ENCODE data around the gene PPBP.

PPBP gene

DNA sequence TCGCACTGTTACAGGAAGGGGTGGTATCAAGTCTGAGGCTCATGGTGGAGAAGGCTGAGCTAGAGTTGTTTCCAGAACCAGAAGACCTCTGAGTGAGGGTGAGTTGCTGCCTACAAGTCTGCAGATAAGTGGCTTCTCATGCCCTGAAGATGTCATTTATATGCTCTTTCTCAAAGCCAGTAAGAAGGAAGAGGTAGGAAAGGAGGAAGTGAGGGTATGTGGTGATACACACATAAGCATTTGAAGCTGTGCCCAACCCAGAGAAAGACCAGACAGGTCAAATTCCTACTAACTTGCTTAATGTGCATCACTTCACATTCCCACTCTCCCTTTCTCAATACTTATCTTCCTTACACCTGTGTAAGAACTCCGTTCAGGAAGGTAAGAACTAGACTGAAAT, at the start of gene PPBP:
Gene PPBP (minus strand): TSS at position 130 of the 400 bp plus-strand sequence. CDS start 87 bp downstream, at position 43.
- no peak for DNase-seq (ENCODE audit: low read depth in 1 of 2, low spot score in 1 of 2)

DNA sequence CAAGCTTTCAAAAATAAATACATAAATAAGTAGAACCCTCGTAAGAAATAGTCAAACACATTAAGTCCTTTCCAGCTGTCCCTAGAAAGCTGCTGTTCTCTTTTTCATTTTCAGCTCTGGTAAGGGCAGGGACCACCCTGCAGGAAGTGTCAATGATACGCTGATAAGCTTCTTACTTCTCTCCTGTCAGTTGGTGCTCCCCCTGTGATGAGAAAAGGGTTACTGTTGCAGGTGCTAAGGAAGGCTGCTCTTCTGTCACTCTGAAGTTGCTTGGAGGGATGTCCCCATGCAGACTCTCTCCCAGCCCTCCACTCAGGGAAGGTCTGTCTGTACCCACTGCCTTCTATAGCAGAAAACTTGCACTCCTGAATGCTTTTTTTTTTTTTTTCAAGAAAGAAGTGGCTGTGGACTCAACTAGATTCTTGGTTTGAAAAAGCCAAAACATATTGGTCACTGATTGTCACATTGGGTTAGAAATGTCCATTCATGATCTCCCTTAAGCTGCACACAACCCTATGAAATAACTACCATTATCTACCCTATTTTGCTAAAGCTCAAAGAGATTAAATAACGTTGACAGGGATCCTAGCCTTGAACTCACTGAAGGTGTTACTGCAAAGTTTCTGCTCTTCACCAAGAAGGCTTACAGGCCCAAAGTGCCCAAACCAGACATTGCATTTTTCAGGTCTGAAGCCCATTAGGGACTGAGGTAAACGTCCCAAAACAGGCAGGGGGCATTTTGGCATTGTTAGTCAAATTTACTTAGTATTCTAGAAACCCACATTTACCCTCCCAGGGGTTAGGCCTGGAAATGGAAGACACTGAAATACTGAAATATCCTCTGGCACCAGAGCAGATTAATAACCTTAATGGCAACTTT, 49.3 kb upstream of the PPBP start:
- no peak for DNase-seq (ENCODE audit: low read depth in 1 of 2, low spot score in 1 of 2)

DNA sequence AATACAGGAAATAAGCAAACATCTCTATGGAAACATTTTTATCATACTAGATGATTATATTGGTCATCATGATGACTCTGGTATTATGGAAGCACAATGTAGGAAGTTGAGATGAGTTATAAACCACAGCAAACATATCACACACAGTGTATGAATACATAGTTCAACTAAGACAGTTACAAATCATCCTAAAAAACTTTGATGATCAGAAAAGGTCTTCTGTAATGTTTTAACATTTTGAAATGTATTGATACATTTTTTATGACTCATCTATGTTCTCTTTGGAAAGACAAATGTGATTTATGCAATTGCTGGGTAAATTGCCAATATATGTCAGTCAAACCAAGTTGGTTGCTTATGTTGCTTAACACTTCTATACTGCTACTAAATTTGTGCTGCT, 45.7 kb upstream of the PPBP start:
- no peak for DNase-seq (ENCODE audit: low read depth in 1 of 2, low spot score in 1 of 2)

DNA sequence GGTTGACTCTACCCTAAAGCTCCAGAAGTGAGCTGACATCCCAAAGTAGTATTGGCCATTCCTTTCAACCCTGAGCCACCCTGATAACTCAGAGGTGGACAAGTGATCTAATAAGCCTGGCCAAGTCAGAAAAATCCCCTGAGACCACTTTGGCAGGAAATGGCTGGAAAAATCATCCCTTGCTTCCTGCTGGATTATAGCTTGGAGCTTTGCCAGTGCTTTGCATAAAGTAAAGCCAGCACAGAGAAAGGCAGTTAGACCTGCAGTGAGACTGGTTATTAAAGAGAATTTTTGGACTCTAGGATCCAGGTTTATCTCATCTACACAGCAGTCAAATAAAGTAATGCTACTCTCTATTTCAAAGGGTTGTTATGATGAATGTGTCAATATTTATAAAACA, 44.1 kb upstream of the PPBP start:
- no peak for DNase-seq (ENCODE audit: low read depth in 1 of 2, low spot score in 1 of 2)

- no peak for DNase-seq (ENCODE audit: low read depth in 1 of 2, low spot score in 1 of 2)
Measured at GRCh38 chr4:74031576-74031975, 43.6 kb upstream of the PPBP start.

GRCh38 chr4:74030285-74030684, 42.3 kb upstream of the PPBP start:
- no peak for DNase-seq (ENCODE audit: low read depth in 1 of 2, low spot score in 1 of 2)

- DNase-seq (ENCODE audit: low read depth in 1 of 2, low spot score in 1 of 2), result no peak
Measured at GRCh38 chr4:74028504-74028903, 40.5 kb upstream of the PPBP start.

DNA sequence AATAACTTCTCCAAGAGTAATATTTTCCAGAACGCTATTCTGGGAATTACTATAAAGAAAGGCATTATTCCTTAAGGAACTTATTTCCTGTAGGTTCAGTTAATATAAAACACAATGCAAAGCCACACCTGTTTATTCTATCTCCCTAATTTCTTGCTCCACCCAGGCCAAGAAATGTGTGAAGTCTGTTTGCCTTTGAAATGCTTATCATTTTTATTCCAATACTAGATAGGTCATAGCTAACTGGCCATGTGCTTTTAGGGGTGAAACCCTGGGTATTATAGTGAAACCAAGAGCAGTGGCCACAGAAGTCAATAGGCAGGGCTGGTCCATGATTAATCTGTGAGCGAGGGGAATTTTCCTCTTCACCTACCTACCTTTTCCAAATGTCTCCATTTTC, 35.7 kb upstream of the PPBP start:
- no peak for DNase-seq (ENCODE audit: low read depth in 1 of 2, low spot score in 1 of 2)

DNA sequence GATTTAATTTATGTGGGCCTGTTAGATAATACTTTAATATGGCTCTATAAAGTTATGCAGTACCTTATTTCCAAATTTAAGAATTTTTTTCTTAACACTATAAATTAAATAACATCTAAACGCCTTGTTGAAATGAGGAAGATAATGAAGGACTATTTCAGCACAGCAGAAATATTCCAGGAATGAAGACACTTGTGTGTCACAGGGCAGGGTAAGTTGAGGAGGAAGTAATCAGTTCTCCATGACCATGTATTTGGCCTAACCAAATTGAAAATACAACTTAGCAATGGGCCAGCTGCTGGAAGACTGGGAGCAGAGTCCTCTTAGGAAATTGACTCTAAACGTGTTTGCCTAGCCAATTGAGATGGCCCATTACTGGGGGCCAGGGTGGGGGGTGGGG, 33.6 kb upstream of the PPBP start:
- no peak for DNase-seq (ENCODE audit: low read depth in 1 of 2, low spot score in 1 of 2)

GRCh38 chr4:74018771-74019170, 30.8 kb upstream of the PPBP start:
- DNase-seq (ENCODE audit: low read depth in 1 of 2, low spot score in 1 of 2), result no peak

- DNase-seq (ENCODE audit: low read depth in 1 of 2, low spot score in 1 of 2), result no peak
Measured at GRCh38 chr4:74018116-74018515, 30.1 kb upstream of the PPBP start.

- no peak for DNase-seq (ENCODE audit: low read depth in 1 of 2, low spot score in 1 of 2)
Measured at GRCh38 chr4:74016068-74016467, 28.1 kb upstream of the PPBP start.

DNA sequence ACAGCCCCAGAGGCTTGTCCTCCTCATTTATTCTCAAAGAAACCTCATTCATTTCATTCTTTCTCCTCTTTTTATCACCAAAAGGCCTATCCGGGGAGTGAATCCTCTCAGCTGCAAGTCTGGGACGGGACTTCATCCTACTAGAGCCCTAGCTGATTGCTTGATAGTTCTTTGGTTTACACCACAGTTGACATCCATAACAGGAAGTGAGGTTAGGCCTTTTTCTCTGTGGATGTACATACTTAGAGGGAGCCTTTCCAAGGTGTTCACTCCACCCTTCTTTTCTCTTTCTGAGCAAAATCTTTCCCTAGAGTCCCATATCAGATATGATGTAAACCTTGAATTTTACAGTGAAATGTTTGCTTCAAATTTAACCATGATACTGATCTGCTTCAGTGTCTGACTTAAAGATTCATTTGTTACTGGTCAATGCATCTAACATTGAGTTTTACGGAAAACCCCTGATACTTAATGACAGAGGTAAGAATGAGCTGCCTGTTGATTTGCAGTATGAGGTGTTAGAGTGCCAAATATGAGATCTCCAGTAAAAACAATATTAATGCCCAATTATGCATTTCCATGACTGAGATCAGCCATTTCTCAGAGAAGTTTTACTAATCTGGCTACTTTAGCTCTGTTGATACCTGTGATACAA, 27.3 kb upstream of the PPBP start:
- DNase-seq (ENCODE audit: low read depth in 1 of 2, low spot score in 1 of 2), result no peak

GRCh38 chr4:74014332-74014731, 26.3 kb upstream of the PPBP start:
- DNase-seq (ENCODE audit: low read depth in 1 of 2, low spot score in 1 of 2), result no peak

DNA sequence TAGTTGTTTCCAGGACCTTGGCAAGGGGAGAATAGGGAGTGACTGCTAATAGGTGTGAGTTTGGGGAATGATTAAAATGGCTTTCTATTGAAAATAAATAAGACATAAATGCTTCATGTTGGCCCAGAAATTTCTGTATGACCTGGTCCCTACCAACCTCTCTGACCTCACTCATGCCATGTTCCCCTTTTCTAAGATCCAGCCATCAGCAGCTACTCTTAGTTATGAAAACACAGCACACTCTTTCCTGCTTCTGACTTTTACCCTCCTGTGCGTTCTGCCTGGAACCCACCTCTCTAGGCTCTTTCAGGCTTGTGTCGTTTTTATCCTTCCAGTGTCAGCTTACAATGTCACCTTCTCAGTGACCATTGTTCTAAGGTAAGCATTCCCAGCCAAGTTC, 25.3 kb upstream of the PPBP start:
- DNase-seq (ENCODE audit: low read depth in 1 of 2, low spot score in 1 of 2), result no peak

DNA sequence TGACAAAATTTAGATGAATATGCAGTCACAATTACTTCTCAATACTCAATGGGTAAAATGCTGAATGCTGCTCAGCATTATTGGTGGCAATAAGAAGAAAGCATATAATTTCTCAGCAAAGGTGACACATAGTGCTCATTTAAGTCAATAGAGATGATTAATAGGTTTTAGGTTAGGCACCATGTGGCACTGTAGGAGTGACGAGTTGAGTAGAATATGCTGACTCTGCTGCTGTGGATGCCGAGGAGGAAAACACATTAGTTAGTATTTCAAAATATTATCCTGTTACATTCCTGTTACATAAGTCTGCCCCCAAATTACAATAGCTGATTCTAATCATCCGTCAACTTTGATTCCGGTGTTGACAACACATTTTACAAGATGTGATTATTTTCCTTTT, 24.1 kb upstream of the PPBP start:
- no peak for DNase-seq (ENCODE audit: low read depth in 1 of 2, low spot score in 1 of 2)

DNA sequence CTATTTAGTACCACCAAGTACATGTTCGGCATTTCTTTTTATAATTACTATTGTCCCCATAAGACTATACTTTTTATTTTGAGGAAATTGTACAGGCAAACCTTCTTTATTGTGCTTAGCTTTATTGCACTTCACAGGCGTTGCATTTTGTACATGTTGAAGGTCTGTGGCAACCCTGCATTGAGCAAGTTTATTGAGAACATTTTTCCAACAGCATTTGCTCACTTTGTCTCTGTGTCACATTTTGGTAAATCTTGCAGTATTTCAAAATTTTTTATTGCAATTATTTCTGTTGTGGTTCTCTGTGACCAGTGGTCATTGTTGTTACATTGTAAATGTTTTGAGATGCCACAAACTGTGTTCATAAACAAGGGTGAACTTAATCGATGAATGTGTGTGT, 21.3 kb upstream of the PPBP start:
- DNase-seq (ENCODE audit: low read depth in 1 of 2, low spot score in 1 of 2), result no peak

GRCh38 chr4:74006009-74006476, 18.1 kb upstream of the PPBP start:
- DNase-seq (ENCODE audit: low read depth in 1 of 2, low spot score in 1 of 2), result no peak

- no peak for DNase-seq (ENCODE audit: low read depth in 1 of 2, low spot score in 1 of 2)
Measured at GRCh38 chr4:74005528-74005927, 17.5 kb upstream of the PPBP start.

- no peak for DNase-seq (ENCODE audit: low read depth in 1 of 2, low spot score in 1 of 2)
Measured at GRCh38 chr4:74004668-74005067, 16.7 kb upstream of the PPBP start.

GRCh38 chr4:74000301-74000700, 12.3 kb upstream of the PPBP start:
- DNase-seq (ENCODE audit: low read depth in 1 of 2, low spot score in 1 of 2), result no peak

Data from stimulated activated CD4-positive, alpha-beta T cell treated with anti-CD3 and anti-CD28 coated beads, Interleukin-15, amount 100 ng/mL, for 1 hour (primary cell).